HEK293 (cell line): ENCODE measurements around the gene BET1.

ENCODE experiments used
- CTCF ChIA-PET: fragments of 350-600 bp; formaldehyde crosslinking; extraction: SDS; loops from one replicate; lab custom pipeline; 2021; ENCODE audit warnings: antibody characterized with exemption; lab: Yijun Ruan, JAX
- POLR2A ChIA-PET: fragments of 300-600 bp; formaldehyde crosslinking; extraction: SDS; loops from one replicate; lab custom pipeline; 2020; ENCODE audit warnings: antibody characterized with exemption, inconsistent platforms; lab: Yijun Ruan, JAX
- H3K27ac ChIP-seq: fragments of 200-500 bp; sonication (Bioruptor generic); 2 replicates; pipeline ENCODE4 v1.5.1; 2014; ENCODE audit warnings: low read depth, low read length, control low read depth, inconsistent platforms; ENCODE audit errors: extremely low read depth
- H3K36me3 ChIP-seq, 2 experiments: fragments of 200-500 bp in 1 of 2; sonication (Bioruptor generic) in 1 of 2; 1 replicate in 1 of 2; 2 replicates in 1 of 2; pipeline ENCODE4 v1.5.1; 2014 to 2017; ENCODE audit warnings: inconsistent platforms in 2 of 2, low read length in 2 of 2; ENCODE audit not compliant: control insufficient read depth in 2 of 2, insufficient read depth in 1 of 2
- H3K4me1 ChIP-seq: fragments of 200-500 bp; sonication (Bioruptor generic); 2 replicates; pipeline ENCODE4 v1.5.1; 2014; ENCODE audit warnings: mild to moderate bottlenecking, low read length, inconsistent platforms; ENCODE audit not compliant: control insufficient read depth, insufficient read depth
- H3K4me3 ChIP-seq: 2 replicates; pipeline ENCODE4 v1.5.1; 2011; ENCODE audit warnings: low read depth, mild to moderate bottlenecking, control low read depth, low read length, moderate library complexity
- H3K9me3 ChIP-seq: fragments of 200-500 bp; sonication (Bioruptor generic); 2 replicates; pipeline ENCODE4 v1.5.1; 2014; ENCODE audit warnings: low read depth, low read length, inconsistent platforms; ENCODE audit not compliant: control insufficient read depth, insufficient read depth
- BCL11A ChIP-seq: fragments of 450-650 bp; formaldehyde crosslinking; IDR thresholded peaks from 2 replicates; pipeline ENCODE4 v1.5.1; 2016; ENCODE audit warnings: low read depth, missing biosample characterization, missing genetic modification characterization
- GFI1B ChIP-seq: fragments of 450-650 bp; formaldehyde crosslinking; IDR thresholded peaks from 2 replicates; pipeline ENCODE4 v1.5.1; 2016; ENCODE audit warnings: missing biosample characterization, missing genetic modification characterization
- HIC1 ChIP-seq: fragments of 450-650 bp; formaldehyde crosslinking; IDR thresholded peaks from 2 replicates; pipeline ENCODE4 v1.5.1; 2016; ENCODE audit warnings: missing biosample characterization, missing genetic modification characterization
- OSR2 ChIP-seq: fragments of 450-650 bp; formaldehyde crosslinking; IDR thresholded peaks from 2 replicates; pipeline ENCODE4 v1.5.1; 2016; ENCODE audit warnings: missing biosample characterization, missing genetic modification characterization
- PRDM1 ChIP-seq: fragments of 450-650 bp; formaldehyde crosslinking; IDR thresholded peaks from 2 replicates; pipeline ENCODE4; 2016; ENCODE audit warnings: missing biosample characterization, missing genetic modification characterization
- TRIM28 ChIP-seq: IDR thresholded peaks from 2 replicates; pipeline ENCODE4 v1.6.1; 2011; ENCODE audit warnings: low read length, control low read depth, borderline replicate concordance
- ZBTB21 ChIP-seq: fragments of 450-650 bp; formaldehyde crosslinking; IDR thresholded peaks from 2 replicates; pipeline ENCODE4 v1.5.1; 2017; ENCODE audit warnings: missing biosample characterization, missing genetic modification characterization
- ZFHX2 ChIP-seq: fragments of 450-650 bp; formaldehyde crosslinking; conservative IDR thresholded peaks from 2 replicates; pipeline ENCODE4 v1.5.1; 2016; ENCODE audit warnings: missing biosample characterization, missing genetic modification characterization
- ZFP3 ChIP-seq: fragments of 450-650 bp; formaldehyde crosslinking; IDR thresholded peaks from 2 replicates; pipeline ENCODE4 v1.5.1; 2016; ENCODE audit warnings: low read depth, missing biosample characterization, missing genetic modification characterization
- ZNF112 ChIP-seq: fragments of 450-650 bp; formaldehyde crosslinking; IDR thresholded peaks from 2 replicates; pipeline ENCODE4 v1.5.0; 2017; ENCODE audit warnings: missing biosample characterization, missing genetic modification characterization
- ZNF121 ChIP-seq: fragments of 450-650 bp; formaldehyde crosslinking; IDR thresholded peaks from 2 replicates; pipeline ENCODE4 v1.5.1; 2016; ENCODE audit warnings: missing biosample characterization, missing genetic modification characterization
- ZNF140 ChIP-seq: fragments of 450-650 bp; formaldehyde crosslinking; IDR thresholded peaks from 2 replicates; pipeline ENCODE4 v1.5.1; 2016; ENCODE audit warnings: missing biosample characterization, missing genetic modification characterization
- ZNF155 ChIP-seq: fragments of 450-650 bp; formaldehyde crosslinking; IDR thresholded peaks from 2 replicates; pipeline ENCODE4 v1.5.1; 2016; ENCODE audit warnings: missing biosample characterization, missing genetic modification characterization
- ZNF169 ChIP-seq: fragments of 450-650 bp; formaldehyde crosslinking; IDR thresholded peaks from 2 replicates; pipeline ENCODE4 v1.5.1; 2016; ENCODE audit warnings: missing biosample characterization, missing genetic modification characterization
- ZNF248 ChIP-seq: fragments of 450-650 bp; formaldehyde crosslinking; IDR thresholded peaks from 2 replicates; pipeline ENCODE4 v1.5.1; 2017; ENCODE audit warnings: missing biosample characterization, missing genetic modification characterization
- ZNF335 ChIP-seq: fragments of 450-650 bp; formaldehyde crosslinking; conservative IDR thresholded peaks from 2 replicates; pipeline ENCODE4 v1.5.1; 2016; ENCODE audit warnings: missing biosample characterization, missing genetic modification characterization
- ZNF501 ChIP-seq: fragments of 450-650 bp; formaldehyde crosslinking; IDR thresholded peaks from 2 replicates; pipeline ENCODE4 v1.5.1; 2016; ENCODE audit warnings: missing biosample characterization, missing genetic modification characterization
- ZNF624 ChIP-seq: fragments of 450-650 bp; formaldehyde crosslinking; IDR thresholded peaks from 2 replicates; pipeline ENCODE4 v1.5.1; 2017; ENCODE audit warnings: missing biosample characterization, missing genetic modification characterization
- ZNF639 ChIP-seq: fragments of 450-650 bp; formaldehyde crosslinking; IDR thresholded peaks from 2 replicates; pipeline ENCODE4 v1.5.1; 2016; ENCODE audit warnings: missing biosample characterization, missing genetic modification characterization
- ZNF707 ChIP-seq: fragments of 450-650 bp; formaldehyde crosslinking; IDR thresholded peaks from 2 replicates; pipeline ENCODE4 v1.5.1; 2016; ENCODE audit warnings: missing biosample characterization, missing genetic modification characterization
- ZNF747 ChIP-seq: fragments of 450-650 bp; formaldehyde crosslinking; IDR thresholded peaks from 2 replicates; pipeline ENCODE4 v1.5.1; 2016; ENCODE audit warnings: missing biosample characterization, missing genetic modification characterization
- ZNF830 ChIP-seq: fragments of 450-650 bp; IDR thresholded peaks from 2 replicates; pipeline ENCODE4 v1.5.0; 2018; ENCODE audit warnings: missing biosample characterization, missing genetic modification characterization, low read depth, mild to moderate bottlenecking, moderate library complexity
- TF ChIP-seq, protein P1 (sequence below): fragments of 450-650 bp; formaldehyde crosslinking; IDR thresholded peaks from 2 replicates; pipeline ENCODE4 v1.5.0; 2017; ENCODE audit warnings: missing biosample characterization, missing genetic modification characterization, borderline replicate concordance
- TF ChIP-seq, protein P2 (sequence below): fragments of 450-650 bp; formaldehyde crosslinking; IDR thresholded peaks from 2 replicates; pipeline ENCODE4 v1.5.1; 2016; ENCODE audit warnings: missing biosample characterization, missing genetic modification characterization

Gene BET1

DNA sequence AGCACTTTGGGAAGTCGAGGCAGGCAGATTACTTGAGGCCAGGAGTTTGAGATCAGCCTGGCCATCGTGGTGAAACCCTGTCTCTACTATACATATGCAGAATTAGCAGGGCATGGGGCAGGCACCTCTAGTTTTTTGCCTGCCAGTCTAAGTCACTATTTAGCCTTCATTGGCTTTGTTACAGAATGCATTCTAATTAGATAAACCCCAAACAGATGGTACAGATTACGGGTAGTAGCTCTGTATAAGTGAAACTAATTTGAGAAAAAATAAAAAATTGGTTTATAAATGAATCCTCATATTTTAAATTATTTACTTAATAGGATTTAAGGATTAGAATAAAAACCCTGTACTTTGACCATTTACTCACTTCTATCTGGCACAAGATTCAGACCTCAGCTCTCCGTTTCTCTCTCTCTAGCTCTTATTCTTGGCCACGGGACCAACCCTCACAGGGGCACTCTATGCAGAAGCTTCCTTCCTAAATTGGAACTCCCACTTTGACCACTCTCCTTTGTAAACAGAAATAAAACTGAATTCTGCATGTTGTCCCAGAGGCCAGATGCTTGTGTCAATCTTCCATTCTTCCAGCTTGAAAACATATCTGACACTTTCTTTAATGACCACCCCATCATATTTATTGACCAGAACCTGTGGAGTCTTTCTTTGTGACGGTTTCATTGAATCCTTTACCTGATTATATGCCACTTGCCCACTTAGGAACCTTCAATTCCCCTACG is 26.8 kb downstream of the BET1 start:
- H3K9me3 ChIP-seq, result no peaks in the 10 kb centered on the region
- no peak overlapping the region for H3K27ac ChIP-seq
- H3K36me3 ChIP-seq, result no peaks in the 10 kb centered on the region
- POLR2A ChIA-PET, result no interaction called here
- no peak overlapping the region for H3K4me3 ChIP-seq
- CTCF ChIA-PET, result interaction anchor here (0.6 kb wide), 1 partner anchor 55 kb away, joined by 4 read pairs; no protein-coding TSS in a partner anchor
- TF ChIP-seq, protein P1, sequence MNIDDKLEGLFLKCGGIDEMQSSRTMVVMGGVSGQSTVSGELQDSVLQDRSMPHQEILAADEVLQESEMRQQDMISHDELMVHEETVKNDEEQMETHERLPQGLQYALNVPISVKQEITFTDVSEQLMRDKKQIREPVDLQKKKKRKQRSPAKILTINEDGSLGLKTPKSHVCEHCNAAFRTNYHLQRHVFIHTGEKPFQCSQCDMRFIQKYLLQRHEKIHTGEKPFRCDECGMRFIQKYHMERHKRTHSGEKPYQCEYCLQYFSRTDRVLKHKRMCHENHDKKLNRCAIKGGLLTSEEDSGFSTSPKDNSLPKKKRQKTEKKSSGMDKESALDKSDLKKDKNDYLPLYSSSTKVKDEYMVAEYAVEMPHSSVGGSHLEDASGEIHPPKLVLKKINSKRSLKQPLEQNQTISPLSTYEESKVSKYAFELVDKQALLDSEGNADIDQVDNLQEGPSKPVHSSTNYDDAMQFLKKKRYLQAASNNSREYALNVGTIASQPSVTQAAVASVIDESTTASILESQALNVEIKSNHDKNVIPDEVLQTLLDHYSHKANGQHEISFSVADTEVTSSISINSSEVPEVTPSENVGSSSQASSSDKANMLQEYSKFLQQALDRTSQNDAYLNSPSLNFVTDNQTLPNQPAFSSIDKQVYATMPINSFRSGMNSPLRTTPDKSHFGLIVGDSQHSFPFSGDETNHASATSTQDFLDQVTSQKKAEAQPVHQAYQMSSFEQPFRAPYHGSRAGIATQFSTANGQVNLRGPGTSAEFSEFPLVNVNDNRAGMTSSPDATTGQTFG, result no peak
- TF ChIP-seq ZNF169 (tag by site-specific recombination) (no peak), PRDM1 (tag by site-specific recombination) (no peak), ZNF112 (no peak), ZBTB21 (tag by site-specific recombination) (no peak), ZNF747 (no peak), ZNF140 (tag by site-specific recombination) (no peak), ZNF639 (no peak), ZFP3 (tag by site-specific recombination) (no peak), ZFHX2 (tag by site-specific recombination) (no peak), ZNF624 (tag by site-specific recombination) (no peak), GFI1B (no peak), OSR2 (tag by site-specific recombination) (no peak), TRIM28 (no peak), ZNF335 (tag by site-specific recombination) (no peak), ZNF830 (no peak), ZNF501 (tag by site-specific recombination) (no peak)
- TF ChIP-seq, protein P2, sequence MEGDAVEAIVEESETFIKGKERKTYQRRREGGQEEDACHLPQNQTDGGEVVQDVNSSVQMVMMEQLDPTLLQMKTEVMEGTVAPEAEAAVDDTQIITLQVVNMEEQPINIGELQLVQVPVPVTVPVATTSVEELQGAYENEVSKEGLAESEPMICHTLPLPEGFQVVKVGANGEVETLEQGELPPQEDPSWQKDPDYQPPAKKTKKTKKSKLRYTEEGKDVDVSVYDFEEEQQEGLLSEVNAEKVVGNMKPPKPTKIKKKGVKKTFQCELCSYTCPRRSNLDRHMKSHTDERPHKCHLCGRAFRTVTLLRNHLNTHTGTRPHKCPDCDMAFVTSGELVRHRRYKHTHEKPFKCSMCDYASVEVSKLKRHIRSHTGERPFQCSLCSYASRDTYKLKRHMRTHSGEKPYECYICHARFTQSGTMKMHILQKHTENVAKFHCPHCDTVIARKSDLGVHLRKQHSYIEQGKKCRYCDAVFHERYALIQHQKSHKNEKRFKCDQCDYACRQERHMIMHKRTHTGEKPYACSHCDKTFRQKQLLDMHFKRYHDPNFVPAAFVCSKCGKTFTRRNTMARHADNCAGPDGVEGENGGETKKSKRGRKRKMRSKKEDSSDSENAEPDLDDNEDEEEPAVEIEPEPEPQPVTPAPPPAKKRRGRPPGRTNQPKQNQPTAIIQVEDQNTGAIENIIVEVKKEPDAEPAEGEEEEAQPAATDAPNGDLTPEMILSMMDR (tag by site-specific recombination), result no peak
- no peaks in the 10 kb centered on the region for H3K4me1 ChIP-seq

DNA sequence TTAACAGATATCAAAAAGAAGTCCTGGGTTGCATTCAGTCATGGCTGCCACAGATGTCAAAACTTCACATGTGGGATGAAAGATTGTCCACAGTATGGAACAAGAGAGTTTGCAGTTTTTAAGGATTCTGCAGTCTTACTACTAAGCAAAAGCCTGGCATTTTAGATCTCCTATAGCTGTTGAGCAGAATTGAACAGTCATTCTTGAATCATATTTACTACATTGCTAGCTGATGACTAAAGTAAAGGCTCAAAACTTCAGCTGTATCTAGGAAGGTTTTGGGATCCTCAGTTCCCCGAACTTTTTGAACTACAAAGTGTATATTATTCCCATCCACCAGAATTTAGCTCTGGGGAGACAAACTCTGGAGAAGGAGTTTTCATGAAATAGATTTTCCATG is 31.0 kb downstream of the BET1 start:
- no peaks in the 10 kb centered on the region for H3K36me3 ChIP-seq
- no peaks in the 10 kb centered on the region for H3K9me3 ChIP-seq
- no peak for TF ChIP-seq ZNF707 (tag by site-specific recombination)
- no peak for TF ChIP-seq BCL11A (tag by site-specific recombination)
- no peak for TF ChIP-seq ZNF121 (tag by site-specific recombination)
- no peak for TF ChIP-seq ZNF248 (tag by site-specific recombination)
- TF ChIP-seq HIC1 (tag by site-specific recombination), result no peak
- no peak for TF ChIP-seq ZNF155 (tag by site-specific recombination)
- TF ChIP-seq, all 188 proteins: peak for 0
- CTCF ChIA-PET, result interaction anchor here (0.6 kb wide), 1 partner anchor 304 kb away, joined by 4 read pairs; no protein-coding TSS in a partner anchor
- Histone ChIP-seq H3K4me1 (no peaks in the 10 kb centered on the region), H3K4me3 (no peak overlapping the region), H3K27ac (no peak overlapping the region)
- POLR2A ChIA-PET, result no interaction called here
